ENCODE data around the gene DLX1.
"Not testable (repeated sequence)": the region's sequence is repeated elsewhere in the genome, so short reads cannot be mapped to it uniquely, and the experiment has no call there.

GRCh38 chr2:172114176-172114575 lies 28.9 kb downstream of the DLX1 start:
- not testable (repeated sequence) for TF ChIP-seq CTCF (IDR thresholded peaks at IDR 0.05; ENCODE audit: low read depth, low read length, poor library complexity, severe bottlenecking); EZH2phosphoT487 (IDR thresholded peaks at IDR 0.05; ENCODE audit: borderline replicate concordance, low read length)

Measured in DOHH2 (cell line).